GM12874 (cell line): ENCODE data around the gene SEMA3G.

ENCODE experiments used
- TF ChIP-seq, protein P1 (sequence below): IDR thresholded peaks from 2 replicates; pipeline ENCODE4 v1.5.1; 2011; ENCODE audit warnings: low read depth, mild to moderate bottlenecking, control low read depth, low read length, moderate library complexity; ENCODE audit not compliant: insufficient read depth

SEMA3G gene

DNA sequence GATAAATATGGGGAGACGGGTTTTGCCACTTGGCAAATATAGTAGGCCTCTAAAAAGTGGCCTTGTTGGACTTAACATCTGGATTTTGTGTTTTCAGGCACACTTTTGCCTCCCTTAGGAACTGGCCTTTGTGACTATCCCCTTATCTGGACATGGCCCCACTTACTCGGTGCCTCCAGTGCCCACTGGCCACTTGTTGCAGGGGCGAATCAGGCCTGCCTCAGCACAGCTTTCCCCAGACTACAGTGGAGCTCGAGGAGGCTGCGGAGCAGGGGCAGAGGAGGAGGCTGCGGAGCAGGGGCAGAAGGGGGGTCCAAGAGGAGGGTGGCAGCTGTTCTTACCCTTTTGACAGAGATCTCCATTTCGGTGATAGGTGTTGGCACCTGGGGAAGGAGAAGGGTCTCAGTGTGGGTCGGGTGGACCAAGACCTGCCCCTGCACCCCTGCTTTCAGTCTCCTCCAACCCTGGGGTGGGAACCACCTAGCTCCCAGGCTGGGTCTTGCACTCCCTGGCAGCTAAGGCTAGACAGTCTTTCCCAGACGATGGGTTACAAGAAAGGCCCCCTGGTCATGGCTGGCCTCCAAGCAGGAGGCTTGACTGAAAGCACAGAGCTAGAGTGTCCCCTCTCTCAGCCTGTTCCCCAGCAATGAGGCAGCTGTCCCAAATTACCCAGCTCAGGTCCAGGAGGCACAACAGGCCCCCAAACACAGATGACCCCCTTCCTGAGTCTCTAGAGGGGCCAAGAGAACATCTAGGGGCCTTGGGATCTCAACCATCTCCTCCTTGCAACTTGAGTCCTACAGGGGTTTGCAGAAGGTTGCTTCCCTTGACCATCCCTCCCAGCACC lies 6.1 kb downstream of the SEMA3G start:
- TF ChIP-seq, protein P1, sequence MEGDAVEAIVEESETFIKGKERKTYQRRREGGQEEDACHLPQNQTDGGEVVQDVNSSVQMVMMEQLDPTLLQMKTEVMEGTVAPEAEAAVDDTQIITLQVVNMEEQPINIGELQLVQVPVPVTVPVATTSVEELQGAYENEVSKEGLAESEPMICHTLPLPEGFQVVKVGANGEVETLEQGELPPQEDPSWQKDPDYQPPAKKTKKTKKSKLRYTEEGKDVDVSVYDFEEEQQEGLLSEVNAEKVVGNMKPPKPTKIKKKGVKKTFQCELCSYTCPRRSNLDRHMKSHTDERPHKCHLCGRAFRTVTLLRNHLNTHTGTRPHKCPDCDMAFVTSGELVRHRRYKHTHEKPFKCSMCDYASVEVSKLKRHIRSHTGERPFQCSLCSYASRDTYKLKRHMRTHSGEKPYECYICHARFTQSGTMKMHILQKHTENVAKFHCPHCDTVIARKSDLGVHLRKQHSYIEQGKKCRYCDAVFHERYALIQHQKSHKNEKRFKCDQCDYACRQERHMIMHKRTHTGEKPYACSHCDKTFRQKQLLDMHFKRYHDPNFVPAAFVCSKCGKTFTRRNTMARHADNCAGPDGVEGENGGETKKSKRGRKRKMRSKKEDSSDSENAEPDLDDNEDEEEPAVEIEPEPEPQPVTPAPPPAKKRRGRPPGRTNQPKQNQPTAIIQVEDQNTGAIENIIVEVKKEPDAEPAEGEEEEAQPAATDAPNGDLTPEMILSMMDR, result no peak

DNA sequence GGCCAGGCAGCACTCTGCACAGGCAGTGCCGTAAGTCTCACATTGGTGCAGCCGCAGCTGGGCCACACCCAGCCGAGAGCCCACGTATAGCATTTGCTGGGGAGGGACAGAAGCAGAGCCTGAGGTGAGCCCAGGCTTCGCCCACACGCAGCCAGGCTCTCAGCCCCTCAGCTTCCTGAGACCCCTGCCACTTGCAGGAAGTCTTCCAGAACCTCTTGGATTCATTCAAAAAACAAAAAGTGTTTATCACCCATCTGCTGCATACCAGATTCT lies 6.9 kb downstream of the SEMA3G start:
- TF ChIP-seq, protein P1, result no peak

DNA sequence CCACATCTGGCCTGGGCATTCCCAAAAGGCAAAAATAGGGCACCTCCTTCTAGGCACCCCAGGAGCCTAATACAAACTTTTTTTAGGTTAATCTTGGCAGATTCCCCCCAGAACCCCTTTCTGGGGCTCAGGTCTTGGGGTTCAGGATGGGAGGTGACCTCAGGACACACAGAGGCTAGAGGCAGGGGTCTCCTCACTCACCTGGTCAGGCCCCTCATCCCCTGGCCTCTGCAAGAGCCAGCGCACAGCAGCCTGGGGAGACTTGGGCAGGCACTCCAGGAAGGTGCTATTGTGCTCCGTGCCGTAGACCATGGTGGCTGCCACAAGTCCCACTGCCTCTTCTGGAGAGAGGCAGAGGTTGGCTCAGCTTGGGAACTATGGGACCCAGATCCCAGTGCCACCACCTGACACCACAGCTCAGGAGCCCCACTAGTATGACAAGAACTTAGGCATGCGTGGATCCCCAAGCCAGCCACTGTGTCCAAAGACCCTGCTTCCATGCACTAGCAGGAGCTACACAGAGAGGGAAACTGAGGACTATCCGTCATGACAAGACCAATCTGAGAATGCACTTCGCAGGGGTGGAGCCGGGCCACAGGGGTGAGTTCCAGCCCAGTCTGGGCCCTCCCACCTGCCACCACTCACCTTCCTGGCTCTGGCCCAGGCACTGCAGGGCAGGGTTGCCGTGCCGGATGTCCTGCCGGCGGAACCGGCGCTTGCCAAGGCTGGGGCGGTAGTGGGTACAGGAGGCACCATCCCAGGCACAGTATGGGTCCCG lies 7.4 kb downstream of the SEMA3G start:
- TF ChIP-seq, protein P1, result no peak

DNA sequence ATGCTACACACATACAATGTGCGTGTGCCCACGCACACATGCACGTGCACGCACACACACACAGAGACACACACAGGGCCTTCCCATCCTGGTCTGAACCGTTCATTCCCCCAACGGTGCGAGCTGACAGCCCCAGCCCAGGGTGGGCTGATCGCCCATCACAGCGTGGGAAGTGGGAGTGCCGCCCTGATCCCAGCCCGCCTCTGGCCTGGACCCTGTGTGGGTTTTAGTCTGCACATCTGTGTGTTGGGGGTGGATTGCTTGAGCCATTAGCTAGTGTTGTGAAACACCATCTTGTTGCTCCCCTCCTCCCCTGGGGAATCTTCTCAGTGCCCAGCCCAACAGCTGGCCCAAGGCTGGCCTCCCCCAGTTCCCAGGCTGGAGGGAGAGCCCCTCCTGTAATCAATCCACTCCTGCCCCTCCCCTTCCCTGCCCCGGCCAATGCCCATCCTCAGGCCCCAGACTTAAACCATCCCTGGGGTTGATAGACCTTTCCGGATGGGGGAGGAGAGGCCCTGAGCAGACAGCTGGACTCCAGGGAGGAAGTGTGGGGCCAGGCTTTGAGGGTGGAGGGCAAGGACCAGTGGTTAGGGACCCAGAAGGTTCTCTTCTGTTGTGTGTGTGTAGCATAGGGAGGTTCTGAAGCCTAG lies 8.3 kb downstream of the SEMA3G start:
- TF ChIP-seq, protein P1, result no peak

DNA sequence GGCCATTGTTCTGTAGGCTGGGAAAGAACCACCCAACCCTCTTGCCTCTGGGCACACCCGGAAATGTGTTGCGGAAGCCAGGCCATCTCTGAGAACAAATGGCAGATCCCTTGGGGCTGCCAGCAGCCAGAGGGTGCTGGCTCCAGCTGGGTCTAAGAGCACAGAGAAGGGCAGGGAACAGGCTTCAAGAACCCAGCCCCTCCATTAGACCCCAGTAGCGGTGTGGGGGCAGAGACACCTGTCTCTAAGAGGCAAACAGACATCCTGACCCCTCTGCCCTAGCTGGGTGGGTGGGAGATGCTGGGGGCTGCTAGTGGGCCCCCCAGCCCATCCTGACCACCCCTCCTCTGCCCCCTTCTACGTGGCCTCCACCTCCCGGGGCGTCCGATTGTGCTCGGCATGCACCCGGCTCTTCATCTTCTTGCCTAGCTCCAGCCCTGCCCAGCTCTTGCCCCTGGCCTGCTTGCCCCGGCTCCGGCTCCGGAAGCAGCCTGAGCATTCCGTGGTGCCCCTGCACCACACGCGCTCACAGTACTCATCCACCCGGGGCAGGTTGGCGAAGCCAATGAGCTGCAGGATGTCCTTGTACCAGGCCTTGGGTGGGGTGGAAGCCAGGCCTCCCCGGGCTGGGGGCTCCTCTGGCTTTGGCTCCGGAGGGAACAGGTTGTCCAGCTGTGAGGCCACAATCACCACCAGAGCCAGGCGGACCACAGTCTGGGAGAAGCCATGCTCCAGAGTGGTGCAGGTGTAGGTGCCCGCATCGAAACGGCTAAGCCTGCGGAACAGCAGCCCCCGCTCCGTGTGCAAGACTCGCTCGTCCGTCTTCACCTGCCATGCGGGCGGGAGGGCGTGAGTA lies 9.4 kb downstream of the SEMA3G start:
- TF ChIP-seq, protein P1, result no peak

DNA sequence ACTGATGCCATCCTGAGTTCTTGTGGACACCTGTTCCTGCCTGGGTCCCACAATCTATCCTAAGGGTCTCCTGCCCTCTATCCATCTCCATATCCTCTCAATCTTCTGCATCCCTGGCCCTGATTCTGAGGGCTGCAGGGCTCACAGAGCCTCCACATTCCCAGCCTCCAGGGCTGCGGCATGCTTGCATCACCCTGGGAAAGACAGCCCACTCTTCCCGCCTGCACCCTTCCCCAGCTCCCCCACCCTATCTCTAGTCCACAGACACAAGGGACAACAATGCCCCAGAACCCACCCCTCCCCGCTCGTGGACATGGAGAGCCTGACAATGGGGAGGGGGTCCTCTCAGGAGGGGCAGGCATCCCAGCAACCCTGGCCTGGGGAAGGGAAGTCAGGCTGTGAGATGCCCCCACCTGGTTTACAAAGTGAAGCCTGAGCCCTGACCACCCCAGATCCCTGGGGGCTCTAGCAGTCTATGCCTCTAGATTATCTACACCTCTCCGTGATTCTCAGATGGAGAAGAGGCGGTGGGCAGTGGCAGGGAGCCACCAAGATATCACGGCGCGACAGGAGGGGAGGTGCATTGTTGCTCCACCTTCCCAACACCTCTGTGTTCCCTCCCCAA lies 10.3 kb downstream of the SEMA3G start:
- TF ChIP-seq, protein P1, result no peak
